HCT116 (cell line): ENCODE results near the gene MBNL2. TPM values are rescaled to one million over a fixed set of nuclear protein-coding genes. Genes with fewer than 3 reads are reported as not detected.

Source experiments
- ATAC-seq: fragments of 200-7000 bp; cut with Tn5 transposase; 2 replicates; pipeline ENCODE4 v1.9.1; 2020; ENCODE audit warnings: mild to moderate bottlenecking, moderate library complexity
- BruUV-seq: library from RNA; stranded (reverse); fragments of 400-500 nt; replicated peaks from 2 replicates; lab custom pipeline; 2021; lab: Mats Ljungman, UMichigan
- CTCF ChIA-PET: fragments of 300-600 bp; sonication (Branson Sonifier 250); formaldehyde crosslinking; loops from one replicate; lab custom pipeline; 2021; ENCODE audit warnings: antibody characterized with exemption; lab: Charles Lee
- POLR2A ChIA-PET: fragments of 300-600, 350-600 bp; sonication (Branson Sonifier 250); formaldehyde crosslinking; loops from one replicate; lab custom pipeline; 2021; ENCODE audit warnings: antibody characterized with exemption; lab: Charles Lee
- RAD21 ChIA-PET, 2 experiments: fragments of 300-600 bp; sonication (Branson Sonifier 250); formaldehyde crosslinking; loops; one replicate each; lab custom pipeline; 2023; ENCODE audit warnings: low total read pairs in 2 of 2; ENCODE audit not compliant: uncharacterized antibody in 2 of 2, unreplicated experiment in 2 of 2, low non-redundant PET in 1 of 2; lab: Charles Lee
- DNase-seq: peaks from one replicate; pipeline ENCODE4 v3.0.0-alpha.2; 2010; ENCODE audit warnings: low read depth, low spot score
- H2AFZ ChIP-seq: fragments of 200-600 bp; shearing (Covaris generic), sonication (generic); 2 replicates; pipeline ENCODE4 v1.6.1; 2017; ENCODE audit warnings: low read depth, mixed run types, mixed read lengths, antibody characterized with exemption, low read length; ENCODE audit not compliant: poor library complexity, severe bottlenecking
- H3K27ac ChIP-seq: 2 replicates; pipeline ENCODE4 v1.5.1; 2012; ENCODE audit warnings: low read depth, low read length
- H3K27me3 ChIP-seq: fragments of 200-600 bp; sonication (generic); 2 replicates; pipeline ENCODE4 v1.6.1; 2016; ENCODE audit warnings: mixed run types, low read length, mixed read lengths; ENCODE audit not compliant: insufficient read depth
- H3K36me3 ChIP-seq, 2 experiments: fragments of 200-500 bp in 1 of 2; fragments of 200-600 bp in 1 of 2; sonication (Bioruptor generic) in 1 of 2; sonication (generic) in 1 of 2; 2 replicates each; pipeline versions ENCODE4 v1.5.1 to v1.6.1; 2014 to 2016; ENCODE audit warnings: low read length in 2 of 2, inconsistent platforms in 1 of 2, mixed read lengths in 1 of 2, mixed run types in 1 of 2; ENCODE audit not compliant: insufficient read depth in 2 of 2, control insufficient read depth in 1 of 2
- H3K4me1 ChIP-seq, 2 experiments: fragments of 200-600 bp in 1 of 2; sonication (generic) in 1 of 2; 2 replicates each; pipeline versions ENCODE4 v1.5.1 to v1.6.1; 2012 to 2017; ENCODE audit warnings: low read length in 2 of 2, inconsistent platforms in 1 of 2, mild to moderate bottlenecking in 1 of 2, mixed read lengths in 1 of 2, mixed run types in 1 of 2, moderate library complexity in 1 of 2; ENCODE audit not compliant: insufficient read depth in 2 of 2, control insufficient read depth in 1 of 2
- H3K4me2 ChIP-seq: fragments of 200-600 bp; sonication (generic); 2 replicates; pipeline ENCODE4 v1.6.1; 2017; ENCODE audit warnings: mixed run types, low read length, mixed read lengths
- H3K4me3 ChIP-seq, 2 experiments: fragments of 200-600 bp in 1 of 2; sonication (generic) in 1 of 2; replicated peaks in 1 of 2; 2 replicates each; pipeline ENCODE4 v1.5.1; 2011 to 2016; ENCODE audit warnings: low read length in 2 of 2, control low read depth in 1 of 2, low read depth in 1 of 2, mild to moderate bottlenecking in 1 of 2, mixed read lengths in 1 of 2, mixed run types in 1 of 2
- H3K79me2 ChIP-seq: fragments of 200-600 bp; sonication (generic); 2 replicates; pipeline ENCODE4 v1.6.1; 2017; ENCODE audit warnings: mild to moderate bottlenecking, mixed run types, low read length, moderate library complexity, mixed read lengths; ENCODE audit not compliant: insufficient read depth
- H3K9ac ChIP-seq: fragments of 200-600 bp; sonication (generic); 2 replicates; pipeline ENCODE4 v1.6.1; 2016; ENCODE audit warnings: low read length, mixed read lengths
- H3K9me2 ChIP-seq: fragments of 200-600 bp; sonication (generic), shearing (Covaris generic); 2 replicates; pipeline ENCODE4 v1.6.1; 2017; ENCODE audit warnings: mixed run types, mild to moderate bottlenecking, moderate library complexity; ENCODE audit not compliant: insufficient read depth
- H3K9me3 ChIP-seq, 2 experiments: fragments of 200-500 bp in 1 of 2; fragments of 200-600 bp in 1 of 2; sonication (Bioruptor generic) in 1 of 2; sonication (generic) in 1 of 2; 2 replicates each; pipeline ENCODE4 v1.6.1; 2014 to 2017; ENCODE audit warnings: low read length in 2 of 2, mixed read lengths in 2 of 2, inconsistent platforms in 1 of 2, low read depth in 1 of 2, mild to moderate bottlenecking in 1 of 2, mixed run types in 1 of 2, moderate library complexity in 1 of 2; ENCODE audit not compliant: control insufficient read depth in 1 of 2, insufficient read depth in 1 of 2
- H4K20me1 ChIP-seq: fragments of 200-600 bp; sonication (generic), shearing (Covaris generic); 2 replicates; pipeline ENCODE4 v1.6.1; 2017; ENCODE audit warnings: mixed run types, mild to moderate bottlenecking, moderate library complexity; ENCODE audit not compliant: insufficient read depth
- ATF3 ChIP-seq: IDR thresholded peaks from 2 replicates; pipeline ENCODE4 v1.6.1; 2012
- CBX3 ChIP-seq: IDR thresholded peaks from 2 replicates; pipeline ENCODE4 v1.6.1; 2012; ENCODE audit warnings: low read depth
- CEBPB ChIP-seq: IDR thresholded peaks from 2 replicates; pipeline ENCODE4 v1.6.1; 2012; ENCODE audit warnings: low read depth
- CTCF ChIP-seq, 3 experiments: fragments of 200-600 bp in 1 of 3; sonication (generic) in 1 of 3; IDR thresholded peaks in 2 of 3; conservative IDR thresholded peaks in 1 of 3; 2 replicates each; pipeline ENCODE4 v1.5.1; 2012 to 2017; ENCODE audit warnings: low read depth in 2 of 3, low read length in 2 of 3, antibody characterized with exemption in 1 of 3, borderline replicate concordance in 1 of 3, control low read depth in 1 of 3, mild to moderate bottlenecking in 1 of 3, mixed read lengths in 1 of 3, mixed run types in 1 of 3, moderate library complexity in 1 of 3; ENCODE audit not compliant: insufficient read depth in 1 of 3
- EGR1 ChIP-seq: IDR thresholded peaks from 2 replicates; pipeline ENCODE4 v1.6.1; 2012; ENCODE audit warnings: low read depth
- ELF1 ChIP-seq: IDR thresholded peaks from 2 replicates; pipeline ENCODE4 v1.6.1; 2012; ENCODE audit warnings: low read depth, borderline replicate concordance
- EZH2 ChIP-seq: fragments of 200-600 bp; sonication (generic); IDR thresholded peaks from 2 replicates; pipeline ENCODE4 v1.6.1; 2017; ENCODE audit warnings: antibody characterized with exemption, mixed run types
- EZH2phosphoT487 ChIP-seq: fragments of 200-600 bp; IDR thresholded peaks from 2 replicates; pipeline ENCODE4 v1.6.1; 2018; ENCODE audit warnings: antibody characterized with exemption, borderline replicate concordance
- FOSL1 ChIP-seq: IDR thresholded peaks from 2 replicates; pipeline ENCODE4 v1.6.1; 2012; ENCODE audit warnings: low read depth
- JUND ChIP-seq: IDR thresholded peaks from 2 replicates; pipeline ENCODE4 v1.6.1; 2012
- POLR2AphosphoS5 ChIP-seq: IDR thresholded peaks from 2 replicates; pipeline ENCODE4 v1.6.1; 2011; ENCODE audit warnings: mild to moderate bottlenecking, low read depth, low read length, moderate library complexity
- RAD21 ChIP-seq: IDR thresholded peaks from 2 replicates; pipeline ENCODE4 v1.6.1; 2012; ENCODE audit warnings: low read depth, mild to moderate bottlenecking
- REST ChIP-seq: IDR thresholded peaks from 2 replicates; pipeline ENCODE4 v1.6.1; 2012; ENCODE audit warnings: low read depth
- SIN3A ChIP-seq: IDR thresholded peaks from 2 replicates; pipeline ENCODE4 v1.6.1; 2012; ENCODE audit warnings: low read depth
- SRF ChIP-seq: IDR thresholded peaks from 2 replicates; pipeline ENCODE4 v1.6.1; 2012; ENCODE audit warnings: low read depth
- YY1 ChIP-seq: IDR thresholded peaks from 2 replicates; pipeline ENCODE4 v1.6.1; 2011; ENCODE audit warnings: low read length, low read depth, moderate library complexity, mild to moderate bottlenecking; ENCODE audit not compliant: insufficient replicate concordance; ENCODE audit errors: extremely low read depth
- ZBTB33 ChIP-seq: IDR thresholded peaks from 2 replicates; pipeline ENCODE4 v1.6.1; 2011; ENCODE audit warnings: mild to moderate bottlenecking, low read length, moderate library complexity; ENCODE audit not compliant: insufficient replicate concordance; ENCODE audit errors: extremely low read depth
- ZNF274 ChIP-seq: fragments of 200-500 bp; sonication (Bioruptor generic); IDR thresholded peaks from 2 replicates; pipeline ENCODE4 v1.6.1; 2014; ENCODE audit warnings: mild to moderate bottlenecking, low read depth, low read length, inconsistent platforms
- intact Hi-C: fragments of 100-400 bp; cut with micrococcal nuclease; formaldehyde crosslinking; loops from 2 replicates; pipeline ENCODE4 v1.10.0; 2022
- total RNA-seq: library from RNA; stranded (reverse); gene quantifications from one replicate; pipeline ENCODE4 v1.2.1, GENCODE V29; 2021; ENCODE audit not compliant: unreplicated experiment

The MBNL2 gene
- total RNA-seq, 1 experiment from 2014 or later = 73.9 TPM

- no TSS peak for BruUV-seq
- H3K79me2 ChIP-seq = peaks cover 24% of the 10 kb centered on the region; the same call in 1 of the 2 replicates
- no peak for DNase-seq
- H3K36me3 ChIP-seq = no peaks in the 10 kb centered on the region
- intact Hi-C loops = no loop called here
- no peaks in the 10 kb centered on the region for H3K27me3 ChIP-seq
- RAD21 ChIA-PET = no interaction called here
- POLR2A ChIA-PET = no interaction called here
- CTCF ChIA-PET = no interaction called here
- H3K9ac ChIP-seq = no peak overlapping the region
- no peak overlapping the region for H2AFZ ChIP-seq
- no peak overlapping the region for H3K4me3 ChIP-seq
- no peak for TF ChIP-seq YY1
- no peak for TF ChIP-seq CEBPB
- TF ChIP-seq CTCF (IDR thresholded peaks at IDR 0.05 in 2 of 3, conservative IDR thresholded peaks at IDR 0.05 in 1 of 3; ENCODE audit: borderline replicate concordance in 1 of 3, insufficient read depth in 1 of 3, low read depth in 2 of 3, low read length in 2 of 3) = no peak
- TF ChIP-seq ZBTB33 = no peak
- TF ChIP-seq REST = no peak
- no peak for TF ChIP-seq ZNF274
- TF ChIP-seq ELF1 = no peak
- TF ChIP-seq ATF3 = no peak
- no peak for TF ChIP-seq JUND
- no peak for TF ChIP-seq RAD21
- no peak for TF ChIP-seq SIN3A
- no peak for TF ChIP-seq FOSL1
- no peak for TF ChIP-seq EZH2
- TF ChIP-seq POLR2AphosphoS5 = no peak
- TF ChIP-seq CBX3 = no peak
- TF ChIP-seq SRF = no peak
- no peak for TF ChIP-seq EZH2phosphoT487
- TF ChIP-seq EGR1 = no peak
- no peaks in the 10 kb centered on the region for H4K20me1 ChIP-seq
- H3K9me2 ChIP-seq = no peaks in the 10 kb centered on the region
- no peak overlapping the region for H3K27ac ChIP-seq
- peaks cover 6% of the 10 kb centered on the region in 2 experiments; a peak in 3 of 4 replicates for H3K4me1 ChIP-seq
- H3K4me2 ChIP-seq = no peak overlapping the region
- H3K9me3 ChIP-seq = no peaks in the 10 kb centered on the region
- ATAC-seq = no peak
Measured at GRCh38 chr13:97317933-97318332, 95.8 kb downstream of the MBNL2 start.
